ENCODE data around the gene C11orf21.

The C11orf21 gene

GRCh38 chr11:2252018-2252417 is 49.7 kb downstream of the C11orf21 start:
- DNase-seq: no peak
- Histone ChIP-seq H3K27me3 (peaks cover 0 to 27% of the 10 kb centered on the region in 2 donors), H3K36me3 (no peaks in the 10 kb centered on the region), H3K9me3 (no peaks in the 10 kb centered on the region), H3K27ac (no peak overlapping the region), H3K4me1 (peaks cover 0 to 2% (median 0%) of the 10 kb centered on the region in 4 donors), H3K4me3 (no peak overlapping the region)
- intact Hi-C loops (cut with DNase I; ENCODE audit: low total_unique reads): no loop called here
- TF ChIP-seq, protein P1, sequence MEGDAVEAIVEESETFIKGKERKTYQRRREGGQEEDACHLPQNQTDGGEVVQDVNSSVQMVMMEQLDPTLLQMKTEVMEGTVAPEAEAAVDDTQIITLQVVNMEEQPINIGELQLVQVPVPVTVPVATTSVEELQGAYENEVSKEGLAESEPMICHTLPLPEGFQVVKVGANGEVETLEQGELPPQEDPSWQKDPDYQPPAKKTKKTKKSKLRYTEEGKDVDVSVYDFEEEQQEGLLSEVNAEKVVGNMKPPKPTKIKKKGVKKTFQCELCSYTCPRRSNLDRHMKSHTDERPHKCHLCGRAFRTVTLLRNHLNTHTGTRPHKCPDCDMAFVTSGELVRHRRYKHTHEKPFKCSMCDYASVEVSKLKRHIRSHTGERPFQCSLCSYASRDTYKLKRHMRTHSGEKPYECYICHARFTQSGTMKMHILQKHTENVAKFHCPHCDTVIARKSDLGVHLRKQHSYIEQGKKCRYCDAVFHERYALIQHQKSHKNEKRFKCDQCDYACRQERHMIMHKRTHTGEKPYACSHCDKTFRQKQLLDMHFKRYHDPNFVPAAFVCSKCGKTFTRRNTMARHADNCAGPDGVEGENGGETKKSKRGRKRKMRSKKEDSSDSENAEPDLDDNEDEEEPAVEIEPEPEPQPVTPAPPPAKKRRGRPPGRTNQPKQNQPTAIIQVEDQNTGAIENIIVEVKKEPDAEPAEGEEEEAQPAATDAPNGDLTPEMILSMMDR (IDR thresholded peaks at IDR 0.05): no peak

DNA sequence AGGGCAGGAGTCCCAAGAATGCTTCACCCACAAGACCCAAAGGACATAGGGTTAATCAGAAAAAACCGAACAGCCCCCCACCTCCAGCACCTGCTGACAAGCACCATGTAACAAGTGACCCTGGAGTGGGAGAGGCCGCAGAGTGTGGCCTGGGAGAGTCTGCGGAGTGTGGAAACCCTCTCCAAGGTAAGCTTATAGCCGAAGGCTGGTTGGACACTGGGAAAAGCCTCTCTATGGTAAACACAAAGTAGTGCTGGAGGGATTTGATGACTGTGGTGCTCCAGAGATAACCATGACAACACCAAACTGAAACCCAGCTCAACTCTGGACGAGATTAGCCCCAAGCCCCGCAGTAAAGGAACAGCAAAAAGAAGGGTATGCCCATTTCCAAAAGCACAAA is 50.6 kb downstream of the C11orf21 start:
- Histone ChIP-seq H3K4me3 (no peak overlapping the region), H3K9me3 (no peaks in the 10 kb centered on the region), H3K27ac (no peak overlapping the region), H3K36me3 (no peaks in the 10 kb centered on the region), H3K27me3 (peaks cover 0 to 27% of the 10 kb centered on the region in 2 donors), H3K4me1 (no peaks in the 10 kb centered on the region)
- DNase-seq: peak in 1 of 2 donors; percentile 58
- TF ChIP-seq, protein P1 (IDR thresholded peaks at IDR 0.05): no peak
- intact Hi-C loops (cut with DNase I; ENCODE audit: low total_unique reads): no loop called here

DNA sequence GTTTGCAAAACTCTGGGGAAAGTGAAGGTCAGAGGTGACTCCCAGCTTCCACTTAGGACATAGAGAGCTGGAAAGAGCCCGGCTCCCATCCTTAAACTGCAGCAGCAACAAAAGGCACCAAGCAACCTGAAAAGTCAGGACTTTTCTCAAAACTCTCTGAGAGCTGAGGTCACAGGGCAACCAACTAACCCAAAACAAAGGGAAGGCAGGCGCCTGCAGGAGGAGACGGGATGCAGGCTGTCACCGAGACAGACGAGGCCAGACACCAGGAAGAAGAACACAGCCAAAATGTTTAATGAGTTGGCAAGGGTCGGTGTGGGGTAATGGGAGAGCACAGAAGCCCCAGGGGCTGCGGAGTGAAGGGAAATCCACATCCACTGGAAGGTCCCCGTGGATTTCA is 51.2 kb downstream of the C11orf21 start:
- Histone ChIP-seq H3K27ac (no peak overlapping the region), H3K4me3 (no peak overlapping the region), H3K9me3 (no peaks in the 10 kb centered on the region), H3K27me3 (peaks cover 0 to 27% of the 10 kb centered on the region in 2 donors), H3K36me3 (no peaks in the 10 kb centered on the region), H3K4me1 (no peaks in the 10 kb centered on the region)
- DNase-seq: no peak
- intact Hi-C loops (cut with DNase I; ENCODE audit: low total_unique reads): no loop called here
- TF ChIP-seq, protein P1 (IDR thresholded peaks at IDR 0.05): no peak

- intact Hi-C loops (cut with DNase I; ENCODE audit: low total_unique reads): no loop called here
- no peaks in the 10 kb centered on the region for H3K36me3 ChIP-seq
- TF ChIP-seq, protein P1 (IDR thresholded peaks at IDR 0.05): no peak
- H3K4me1 ChIP-seq: no peaks in the 10 kb centered on the region
- no peak overlapping the region for H3K27ac ChIP-seq
- no peaks in the 10 kb centered on the region for H3K9me3 ChIP-seq
- no peak overlapping the region for H3K4me3 ChIP-seq
- H3K27me3 ChIP-seq: peaks cover 0 to 27% of the 10 kb centered on the region in 2 donors
- no peak for DNase-seq
These were observed 51.7 kb downstream of the C11orf21 start for GRCh38 chr11:2250041-2250440.

DNA sequence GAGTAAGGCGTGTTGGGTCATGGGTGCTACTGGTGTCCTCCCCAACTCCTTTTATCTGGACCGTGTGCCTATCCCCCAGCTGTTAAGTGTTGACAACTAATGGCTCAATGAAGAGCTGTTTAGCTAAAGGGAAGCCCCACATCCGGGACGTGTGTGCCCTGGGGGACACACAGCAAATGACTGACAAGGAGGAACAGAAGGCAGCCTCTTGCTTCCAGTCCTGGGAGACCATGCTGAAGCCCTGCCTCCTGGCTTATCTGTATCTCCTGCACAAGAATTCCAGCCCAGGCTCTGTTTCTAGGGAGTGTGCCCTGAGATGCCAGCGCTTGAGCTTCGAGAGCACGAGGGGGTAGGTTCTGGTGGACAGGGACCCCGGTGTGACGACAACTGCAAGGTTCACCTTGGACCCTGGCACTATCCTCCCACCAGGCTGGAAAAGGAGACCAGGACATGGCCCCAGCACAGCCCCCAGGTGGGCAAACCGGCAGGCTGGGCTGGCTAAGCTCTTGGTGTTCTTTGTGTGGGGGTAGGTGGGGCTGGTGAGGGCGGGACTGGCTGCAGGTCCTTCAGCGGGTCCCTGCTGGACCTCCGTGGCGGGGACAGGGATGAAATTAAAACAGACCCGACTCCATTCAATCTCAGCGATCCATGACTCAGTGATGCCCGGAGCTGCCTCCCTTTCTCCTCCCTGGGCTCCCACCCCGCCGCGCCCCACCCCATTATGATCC is 52.4 kb downstream of the C11orf21 start:
- intact Hi-C loops (cut with DNase I; ENCODE audit: low total_unique reads): no loop called here
- TF ChIP-seq, protein P1 (IDR thresholded peaks at IDR 0.05): no peak
- peak in 1 of 2 donors; percentile 63 for DNase-seq
- H3K27ac ChIP-seq: no peak overlapping the region
- no peaks in the 10 kb centered on the region for H3K9me3 ChIP-seq
- no peaks in the 10 kb centered on the region for H3K36me3 ChIP-seq
- no peaks in the 10 kb centered on the region for H3K4me1 ChIP-seq
- peaks cover 0 to 27% of the 10 kb centered on the region in 2 donors for H3K27me3 ChIP-seq
- H3K4me3 ChIP-seq: no peak overlapping the region
